ENCODE results near the gene PTGES3L.
"Not testable (repeated sequence)": the region's sequence is repeated elsewhere in the genome, so short reads cannot be mapped to it uniquely, and the experiment has no call there.

PTGES3L gene

DNA sequence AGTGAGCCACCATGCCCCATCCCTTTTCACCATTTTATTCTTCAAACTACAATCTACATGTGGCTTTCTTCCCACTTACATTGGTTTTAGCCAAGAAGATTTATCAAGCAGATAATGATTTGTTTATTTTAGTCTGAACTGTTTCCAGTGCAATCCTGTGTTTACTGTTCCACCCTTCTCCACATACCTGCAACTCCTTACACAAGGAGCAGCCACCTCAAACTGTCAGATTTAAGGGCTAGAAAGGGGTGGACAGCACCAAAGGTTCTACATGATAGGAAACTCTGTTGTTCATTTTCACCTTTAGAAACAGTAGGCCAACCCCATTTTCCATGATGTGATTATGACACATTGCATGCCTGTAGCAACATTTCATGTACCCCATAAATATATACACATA lies 2.4 kb upstream of the PTGES3L start:
- no peak for DNase-seq

DNA sequence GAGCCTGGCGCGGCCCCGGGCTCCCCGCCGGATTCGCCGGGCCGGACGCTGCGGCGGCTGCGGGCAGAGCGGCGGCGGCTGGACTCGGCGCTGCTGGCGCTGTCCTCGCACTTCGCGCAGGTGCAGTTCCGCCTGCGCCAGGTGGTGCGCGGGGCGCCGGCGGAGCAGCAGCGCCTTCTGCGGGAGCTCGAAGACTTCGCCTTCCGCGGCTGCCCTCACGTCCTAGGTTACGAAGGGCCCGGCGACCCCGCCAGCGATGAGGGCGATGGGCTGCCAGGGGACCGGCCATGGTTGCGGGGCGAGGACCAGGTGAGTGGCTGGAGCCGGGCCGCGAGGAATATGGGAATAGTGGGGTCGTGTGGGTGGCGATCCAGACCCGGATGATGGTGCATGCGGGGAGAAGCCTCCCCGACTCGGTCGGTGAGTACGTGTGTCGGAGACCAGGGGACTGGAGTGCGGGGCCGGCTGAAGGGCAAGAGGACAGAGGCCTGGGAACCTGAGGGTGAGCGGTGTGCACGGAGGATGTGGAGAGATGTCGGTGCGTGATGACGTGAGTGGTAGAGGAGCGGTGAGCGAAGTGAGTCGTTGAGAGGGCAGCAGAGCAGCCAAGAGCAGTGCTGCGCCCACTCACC lies 1.0 kb upstream of the PTGES3L start:
- DNase-seq: peak in 33 of 51 donors; percentile 8 to 67 (median 31)

DNA sequence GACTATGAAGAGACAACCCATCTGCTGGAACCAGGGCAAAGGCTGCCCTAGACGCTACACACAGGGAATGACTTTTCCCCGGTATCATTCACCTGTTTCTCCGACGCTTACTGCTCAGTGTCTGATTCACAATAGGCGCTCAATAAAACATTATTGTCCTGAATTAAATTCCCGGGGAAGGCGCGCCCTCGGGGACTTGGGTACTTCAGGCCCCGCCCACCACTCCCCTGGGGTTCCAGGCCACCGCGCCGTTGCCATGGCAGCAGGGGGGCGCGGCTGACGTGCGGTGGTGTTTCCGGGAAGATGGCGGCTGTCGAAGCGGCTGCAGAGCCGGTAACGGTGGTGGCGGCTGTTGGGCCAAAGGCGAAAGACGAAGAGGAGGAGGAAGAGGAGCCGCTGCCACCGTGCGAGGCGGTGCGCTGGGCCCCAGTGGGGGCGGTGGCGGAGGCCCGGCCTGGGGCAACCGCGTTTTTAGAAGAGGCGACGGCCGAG lies 440 bp upstream of the PTGES3L start, which contains the start of gene RUNDC1:
TSS of gene RUNDC1 (plus strand) at position 292 of the 492 bp plus-strand sequence. CDS start at position 304, 12 bp downstream.
- peak; percentile 11 to 88 (median 72) for DNase-seq

DNA sequence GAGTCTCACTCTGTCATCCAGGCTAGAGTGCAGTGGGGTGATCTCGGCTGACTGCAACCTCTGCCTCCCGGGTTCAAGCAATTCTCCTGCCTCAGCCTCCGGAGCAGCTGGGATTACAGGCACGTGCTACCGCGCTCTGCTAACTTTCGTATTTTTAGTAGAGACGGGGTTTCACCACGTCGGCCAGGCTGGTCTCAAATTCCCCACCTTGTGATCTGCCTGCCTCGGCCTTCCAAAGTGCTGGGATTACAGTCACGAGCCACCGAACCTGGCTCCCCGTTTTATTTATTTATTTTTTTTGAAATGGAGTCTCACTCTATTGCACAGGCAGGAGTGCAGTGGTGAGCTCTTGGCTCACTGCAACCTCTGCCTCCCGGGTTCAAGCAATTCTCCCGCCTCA lies 4.2 kb downstream of the PTGES3L start:
- DNase-seq: not testable (repeated sequence)

DNA sequence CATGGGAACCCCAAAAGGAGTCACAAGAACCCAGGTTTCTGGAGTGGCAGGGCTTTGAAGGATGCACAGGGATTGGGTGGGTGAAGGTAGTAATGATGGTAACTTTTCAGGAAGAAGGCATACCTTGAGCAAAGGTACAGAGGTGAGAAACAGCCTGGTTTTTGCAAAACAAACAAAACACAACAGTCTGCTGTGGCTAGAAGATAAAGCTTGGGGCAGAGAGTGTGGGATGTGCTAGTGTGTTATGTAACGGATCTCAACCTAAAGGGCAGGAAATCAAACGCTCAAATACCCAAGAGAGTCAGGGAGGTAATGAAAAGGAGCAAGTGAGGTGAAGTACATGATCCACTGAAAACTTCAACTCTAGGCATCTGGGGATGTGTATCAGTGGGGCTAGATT lies 4.6 kb downstream of the PTGES3L start:
- DNase-seq: no peak

DNA sequence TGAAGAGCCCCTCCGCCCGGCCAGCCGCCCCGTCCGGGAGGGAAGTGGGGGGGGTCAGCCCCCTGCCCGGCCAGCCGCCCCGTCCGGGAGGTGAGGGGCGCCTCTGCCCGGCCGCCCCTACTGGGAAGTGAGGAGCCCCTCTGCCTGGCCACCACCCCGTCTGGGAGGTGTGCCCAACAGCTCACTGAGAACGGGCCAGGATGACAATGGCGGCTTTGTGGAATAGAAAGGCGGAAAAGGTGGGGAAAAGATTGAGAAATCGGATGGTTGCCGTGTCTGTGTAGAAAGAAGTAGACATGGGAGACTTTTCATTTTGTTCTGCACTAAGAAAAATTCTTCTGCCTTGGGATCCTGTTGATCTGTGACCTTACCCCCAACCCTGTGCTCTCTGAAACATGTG lies 6.6 kb downstream of the PTGES3L start:
- not testable (repeated sequence) for DNase-seq

DNA sequence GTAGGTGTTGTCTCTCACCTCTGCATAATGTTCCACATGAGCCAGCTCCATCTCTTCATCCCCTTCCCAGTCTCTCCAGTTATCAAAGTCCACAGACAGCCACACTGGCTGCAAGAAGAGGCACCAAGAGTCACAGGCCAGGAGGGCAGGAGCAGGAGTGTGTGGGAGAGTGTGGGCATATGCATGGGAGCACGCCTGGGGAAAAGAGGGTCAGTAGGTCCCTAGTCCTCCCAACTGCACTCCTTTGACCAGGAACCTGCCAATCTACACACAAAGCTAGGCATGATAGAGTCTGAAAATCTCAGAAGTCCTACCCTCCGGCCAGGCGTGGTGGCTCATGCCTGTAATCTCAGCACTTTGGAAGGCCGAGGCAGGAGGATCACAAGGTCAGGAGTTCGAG lies 8.3 kb downstream of the PTGES3L start:
- no peak for DNase-seq

DNA sequence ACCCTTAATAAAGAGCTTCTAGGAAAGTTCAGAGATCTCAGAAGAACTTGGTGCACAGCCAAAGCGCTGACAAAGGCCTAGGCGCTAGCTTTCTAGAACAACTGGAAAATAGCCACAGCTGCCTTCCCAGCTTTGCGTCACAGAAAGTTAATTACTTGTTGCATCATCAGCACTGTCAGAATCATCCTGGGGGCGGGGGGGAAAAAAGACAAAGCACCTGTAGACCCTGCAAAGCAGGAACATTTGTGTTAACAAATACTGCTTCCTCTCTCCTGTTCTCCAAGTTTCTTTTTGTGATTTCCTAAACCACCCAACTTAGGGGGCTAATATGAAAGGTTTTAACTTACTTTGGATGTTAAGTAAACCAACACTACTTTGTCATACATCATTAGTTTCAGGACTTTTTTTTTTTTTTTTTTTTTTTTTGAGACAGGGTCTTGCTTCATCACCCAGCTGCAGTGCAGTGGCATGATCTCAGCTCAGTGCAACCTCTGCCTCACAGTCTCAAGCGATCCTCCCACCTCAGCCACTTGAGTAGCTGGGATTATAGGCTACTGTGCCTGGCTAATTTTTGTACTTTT lies 10.8 kb downstream of the PTGES3L start:
- DNase-seq: peak in 9 of 51 donors; percentile 1 to 15 (median 5)

DNA sequence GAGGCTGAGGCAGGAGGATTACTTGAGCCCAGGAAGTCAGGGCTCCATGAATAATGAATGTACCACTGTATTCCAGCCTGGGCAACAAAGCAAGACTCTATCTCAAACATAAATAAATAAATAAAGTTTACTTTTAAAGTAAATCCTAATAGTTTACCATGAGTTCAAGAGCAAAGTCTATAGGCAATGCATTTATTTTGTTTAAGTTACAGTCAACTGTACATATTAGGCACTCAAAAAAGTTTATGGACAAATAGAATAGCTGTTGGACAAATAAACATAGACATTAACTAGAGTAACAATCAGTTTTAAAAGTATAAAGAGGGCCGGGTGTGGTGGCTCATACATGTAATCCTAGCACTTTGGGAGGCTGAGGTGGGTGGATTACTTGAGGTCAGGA lies 12.0 kb downstream of the PTGES3L start:
- DNase-seq: no peak

DNA sequence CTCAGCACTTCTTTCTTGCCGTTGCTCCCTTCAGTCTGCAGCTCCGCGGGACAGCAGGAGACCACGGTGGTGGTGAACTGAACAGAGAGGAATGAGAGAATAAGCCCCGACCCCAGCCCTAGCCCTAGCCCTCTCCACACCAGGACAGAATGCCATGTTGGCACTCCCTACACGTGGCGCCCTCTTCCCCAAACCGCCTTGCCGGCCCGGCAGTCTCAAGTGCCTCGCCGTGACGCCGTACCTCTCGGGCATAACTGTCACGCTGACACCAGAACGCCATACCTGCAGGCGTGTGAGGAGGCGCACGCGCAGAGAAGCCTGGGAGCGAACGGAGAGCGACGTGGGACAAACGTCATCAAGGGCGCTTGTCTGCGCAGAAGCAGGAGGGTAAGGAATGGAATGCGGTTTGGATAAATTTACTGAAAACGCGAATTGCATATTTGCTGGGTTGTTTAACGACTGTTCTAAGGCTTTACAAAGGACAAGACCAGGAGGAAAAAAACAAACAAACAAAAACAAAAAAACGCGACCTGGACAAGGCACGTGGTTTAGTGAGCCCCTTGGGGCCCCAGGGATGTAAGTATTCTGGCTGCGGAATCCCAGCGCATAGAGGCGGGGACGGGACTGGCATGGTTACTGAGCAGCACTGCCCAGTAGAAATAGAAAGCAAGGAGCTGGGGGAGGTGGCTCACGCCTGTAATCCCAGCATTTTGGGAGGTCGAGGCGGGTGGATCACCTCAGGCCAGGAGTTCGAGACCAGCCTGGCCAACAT lies 15.5 kb downstream of the PTGES3L start, which contains the start of gene AARSD1:
TSS of gene AARSD1 (minus strand) at position 294 of the 772 bp plus-strand sequence. CDS start at position 280, 14 bp downstream.
- peak; percentile 33 to 93 (median 79) for DNase-seq

DNA sequence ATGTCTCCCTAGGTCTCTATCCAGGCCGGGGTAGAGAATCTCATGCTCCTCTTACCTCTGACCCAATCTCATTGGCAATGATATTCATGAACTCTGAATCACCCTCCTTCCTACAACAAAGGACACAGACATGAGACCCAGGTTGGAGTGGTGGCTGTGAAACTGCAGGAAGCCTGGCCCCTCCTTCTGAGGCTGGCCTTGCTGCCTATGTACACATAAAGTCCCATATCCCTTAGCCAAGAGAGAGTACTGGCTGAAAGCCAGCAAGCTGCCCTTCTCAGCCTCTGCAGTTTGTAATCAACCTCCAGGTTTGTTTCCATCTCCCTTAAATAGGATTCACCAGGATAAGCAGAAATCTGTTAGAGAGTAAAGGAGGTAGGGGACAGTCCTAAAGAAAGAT lies 26.2 kb downstream of the PTGES3L start:
- no peak for DNase-seq

DNA sequence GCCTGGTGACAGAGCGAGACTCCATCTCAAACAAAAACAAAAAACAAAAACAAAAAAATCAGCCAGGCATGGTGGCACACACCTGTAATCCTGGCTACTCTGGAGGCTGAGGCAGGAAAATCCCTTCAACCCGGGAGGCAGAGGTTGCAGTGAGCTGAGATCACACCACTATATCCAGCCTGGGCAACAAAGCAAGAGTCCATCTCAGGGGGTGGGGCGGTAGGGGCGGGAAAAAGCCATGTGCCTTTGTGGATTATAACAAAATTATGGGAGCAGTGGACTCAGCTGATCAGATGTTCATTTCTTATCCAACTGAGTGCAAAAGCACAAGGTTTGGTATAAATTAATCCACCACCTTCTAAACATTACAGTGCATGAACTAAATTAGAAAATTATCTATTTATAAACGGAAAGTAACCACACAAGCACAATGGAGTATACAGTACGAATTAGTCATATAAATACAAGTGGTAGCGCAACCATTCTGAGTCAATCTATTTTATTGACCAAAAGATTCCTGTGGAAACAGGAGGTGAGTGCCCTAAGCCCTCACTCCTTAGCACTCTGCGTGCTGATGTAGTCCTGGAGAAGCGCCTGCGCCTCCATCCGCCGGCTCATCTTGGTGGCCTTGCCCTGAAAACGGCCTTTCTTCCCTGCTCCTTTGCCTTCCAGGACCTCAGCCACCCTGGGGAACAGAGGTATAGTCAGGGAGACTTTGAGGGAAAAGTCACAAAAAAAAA lies 29.7 kb downstream of the PTGES3L start:
- DNase-seq: no peak

DNA sequence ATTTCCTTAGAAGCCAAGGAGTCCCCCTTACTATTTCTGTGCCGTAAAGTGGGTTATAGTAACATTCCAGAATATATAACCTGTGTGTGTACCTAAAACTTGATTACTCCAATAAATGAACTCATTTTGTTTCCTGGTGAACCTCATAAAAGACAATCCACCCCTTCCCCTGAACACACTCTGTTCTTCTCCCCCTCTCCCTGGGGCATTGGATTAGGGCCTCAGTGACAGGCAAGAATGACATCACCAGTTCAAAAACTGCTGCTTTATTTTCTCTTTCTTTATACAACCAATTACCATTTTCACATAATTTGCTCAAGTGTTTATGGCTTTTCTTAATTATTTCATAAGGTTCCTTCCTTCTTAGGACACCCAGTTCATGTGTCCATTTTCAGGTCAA lies 33.1 kb downstream of the PTGES3L start:
- no peak for DNase-seq

DNA sequence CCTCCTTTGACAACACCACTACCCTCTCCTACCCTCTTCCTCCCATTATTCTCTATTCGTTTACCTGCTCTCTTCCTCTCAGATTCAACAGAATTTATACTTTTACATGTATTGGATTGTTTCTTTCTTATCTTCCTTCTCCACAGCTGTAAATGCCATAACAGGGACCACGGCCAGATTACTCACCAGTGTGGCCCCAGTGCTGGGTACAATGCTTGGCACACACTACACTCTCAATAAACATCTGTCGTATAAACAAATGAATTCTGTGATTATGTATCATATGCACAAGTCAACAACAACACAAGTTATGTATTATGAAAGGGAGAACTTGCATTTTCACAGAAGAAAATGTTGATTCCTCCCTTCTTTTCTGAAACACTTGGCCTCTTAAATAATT lies 35.7 kb downstream of the PTGES3L start:
- no peak for DNase-seq

DNA sequence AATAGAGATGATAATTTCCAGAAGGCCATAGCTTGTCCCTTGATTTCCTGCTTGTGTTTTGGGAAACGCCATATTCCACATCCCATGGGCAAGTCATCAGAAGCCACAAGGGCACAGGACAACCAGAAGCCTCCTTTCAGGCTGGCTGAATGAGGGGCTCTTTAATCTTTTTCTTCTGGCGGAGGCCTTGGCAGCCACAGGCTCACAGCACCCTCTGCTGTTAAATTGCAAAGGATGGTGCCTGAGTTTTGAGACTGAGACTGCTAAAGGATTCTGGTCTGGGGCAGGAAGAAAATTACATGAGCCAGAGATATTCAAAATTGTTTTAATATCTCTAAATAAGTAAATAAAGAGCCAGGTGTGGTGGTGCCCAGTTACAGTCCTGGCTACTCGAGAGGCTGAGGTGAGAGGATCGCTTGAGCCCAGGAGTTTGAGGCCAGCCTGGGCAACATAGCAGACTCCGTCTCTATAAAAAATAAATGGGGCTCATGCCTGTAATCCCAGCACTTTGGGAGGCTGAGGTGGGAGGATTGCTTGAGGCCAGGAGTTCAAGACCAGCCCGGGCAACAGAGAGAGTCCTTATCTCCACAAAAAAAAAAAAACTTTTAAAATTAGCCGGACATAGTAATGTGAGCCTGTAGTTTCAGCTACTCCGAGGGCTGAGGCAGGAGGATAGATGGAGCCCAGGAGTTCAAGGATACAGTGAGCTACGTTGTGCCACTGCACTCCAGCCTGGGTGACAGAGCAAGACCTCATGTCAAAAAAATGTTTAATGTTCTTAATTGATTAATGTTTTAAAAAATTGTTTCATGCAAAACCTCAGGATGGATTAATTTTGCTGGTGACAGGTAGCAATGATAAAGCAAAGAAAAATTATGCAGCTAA lies 41.9 kb downstream of the PTGES3L start:
- peak in 29 of 51 donors; percentile 1 to 56 (median 15) for DNase-seq

DNA sequence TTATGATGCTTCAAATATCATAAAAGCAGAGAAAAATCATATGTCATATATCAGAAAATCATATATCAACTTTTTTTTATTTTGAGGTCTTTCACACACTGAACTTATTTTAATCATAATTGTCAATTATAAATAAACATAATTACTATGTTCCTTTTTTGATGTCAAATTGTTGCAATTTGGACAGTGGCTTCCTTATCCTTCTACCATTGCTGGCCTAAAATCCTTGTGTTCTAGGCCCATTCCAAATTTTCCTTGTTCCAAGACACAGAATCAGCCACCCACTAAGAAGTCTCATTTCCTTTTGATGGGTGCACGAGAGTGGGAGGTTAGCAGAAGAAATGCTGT lies 50.4 kb downstream of the PTGES3L start:
- DNase-seq: no peak

DNA sequence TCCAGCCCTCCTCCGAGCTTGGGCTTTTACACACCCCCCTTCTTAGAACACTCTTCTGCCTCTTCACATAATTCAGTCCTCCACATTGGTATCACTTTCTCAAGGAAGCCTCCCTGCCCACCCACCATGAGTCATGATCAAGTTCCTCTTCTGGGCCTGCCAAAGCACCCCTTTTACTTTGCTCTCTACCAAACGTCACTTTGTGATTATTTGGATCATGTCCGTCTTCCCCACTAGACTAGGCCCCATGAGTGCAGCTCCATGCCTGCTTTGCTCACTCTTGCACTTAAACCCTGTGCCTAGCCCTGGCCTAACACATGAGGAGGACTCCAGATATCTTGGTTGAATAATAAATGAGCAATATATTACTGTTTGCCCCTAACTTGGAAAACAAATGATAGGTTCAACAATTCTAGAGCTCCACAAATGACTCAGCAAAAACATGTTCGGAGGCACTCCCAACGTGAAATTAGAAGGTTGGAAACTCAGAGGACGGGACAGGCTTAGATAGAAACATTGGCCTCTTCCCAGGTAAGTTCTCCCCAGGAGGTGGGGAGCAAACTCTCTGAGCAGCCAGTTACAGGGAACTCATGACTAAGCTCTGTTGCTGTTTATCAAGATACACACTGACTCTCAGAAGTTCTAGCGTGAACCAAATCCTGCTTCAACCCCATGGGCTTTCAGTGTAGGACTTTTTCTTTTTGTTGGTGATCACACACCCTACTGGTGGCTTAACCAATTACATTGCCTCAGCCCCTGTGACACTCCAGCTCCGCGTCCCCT lies 51.0 kb downstream of the PTGES3L start:
- DNase-seq: peak in 4 of 51 donors; percentile 2 to 10 (median 2)

DNA sequence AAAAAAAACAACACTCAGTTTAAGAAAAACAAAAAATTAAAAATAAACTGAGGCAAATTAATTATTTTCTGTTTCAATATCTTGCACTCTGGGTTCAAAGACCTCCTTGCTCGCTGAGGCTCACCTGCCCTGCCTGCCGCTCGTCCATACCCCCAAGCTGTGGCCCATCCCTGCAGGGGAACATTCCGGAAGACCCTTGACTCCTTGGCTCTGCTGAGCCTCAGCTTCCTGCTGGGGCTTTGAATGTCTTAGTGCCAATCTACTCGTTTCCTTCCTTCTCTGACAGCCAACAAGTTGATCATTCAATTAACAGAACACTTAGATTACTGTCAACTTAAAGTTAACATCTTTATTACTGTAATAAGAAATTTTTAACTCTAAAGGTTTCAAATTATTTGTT lies 55.0 kb downstream of the PTGES3L start:
- no peak for DNase-seq

DNA sequence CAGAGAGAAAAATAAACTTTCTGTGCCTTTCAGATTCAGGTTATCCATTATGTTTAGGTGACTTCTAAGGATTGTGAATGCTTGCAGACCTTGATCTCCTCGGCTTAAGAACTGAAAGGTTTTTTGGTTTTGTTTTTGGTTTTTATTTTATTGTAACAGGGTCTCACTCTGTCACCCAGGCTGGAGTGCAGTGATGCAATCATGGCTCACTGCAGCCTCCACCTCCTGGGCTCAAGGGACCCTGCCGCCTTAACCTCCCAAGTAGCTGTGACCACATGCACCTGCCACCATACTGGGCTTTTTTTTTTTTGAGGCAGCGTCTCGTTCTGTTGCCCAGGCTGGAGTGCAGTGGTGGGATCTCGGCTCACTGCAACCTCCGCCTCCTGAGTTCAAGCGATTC lies 56.4 kb downstream of the PTGES3L start:
- not testable (repeated sequence) for DNase-seq

DNA sequence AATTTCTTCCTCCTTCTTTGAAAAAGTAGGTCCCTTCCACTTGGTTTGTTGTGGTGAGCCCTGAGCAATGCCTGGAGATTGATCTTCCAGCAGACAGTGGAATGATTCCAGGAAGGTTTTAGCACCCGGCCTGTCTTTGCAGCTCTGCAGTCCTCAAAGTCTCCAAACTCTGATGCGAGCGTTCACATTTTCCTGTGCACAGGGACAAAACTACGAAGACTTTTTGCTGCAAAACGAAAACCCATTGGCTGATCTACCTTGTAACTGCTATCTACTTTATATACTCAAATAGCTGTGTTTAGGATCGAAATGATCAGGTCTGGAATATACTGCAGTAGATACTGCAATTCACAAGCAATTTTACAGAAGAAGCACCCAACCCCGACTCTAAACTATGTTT lies 57.6 kb downstream of the PTGES3L start:
- no peak for DNase-seq
